AG09319 (cell line): ENCODE measurements around the gene INSR.

Source experiments
- DNase-seq: peaks from one replicate; pipeline ENCODE4 v3.0.0-alpha.2; 2010; ENCODE audit warnings: low read depth; ENCODE audit errors: extremely low read depth
- CTCF ChIP-seq: IDR thresholded peaks from 2 replicates; pipeline ENCODE4 v1.5.1; 2011; ENCODE audit warnings: low read depth, mild to moderate bottlenecking, inconsistent platforms, low read length, moderate library complexity

The INSR gene

DNA sequence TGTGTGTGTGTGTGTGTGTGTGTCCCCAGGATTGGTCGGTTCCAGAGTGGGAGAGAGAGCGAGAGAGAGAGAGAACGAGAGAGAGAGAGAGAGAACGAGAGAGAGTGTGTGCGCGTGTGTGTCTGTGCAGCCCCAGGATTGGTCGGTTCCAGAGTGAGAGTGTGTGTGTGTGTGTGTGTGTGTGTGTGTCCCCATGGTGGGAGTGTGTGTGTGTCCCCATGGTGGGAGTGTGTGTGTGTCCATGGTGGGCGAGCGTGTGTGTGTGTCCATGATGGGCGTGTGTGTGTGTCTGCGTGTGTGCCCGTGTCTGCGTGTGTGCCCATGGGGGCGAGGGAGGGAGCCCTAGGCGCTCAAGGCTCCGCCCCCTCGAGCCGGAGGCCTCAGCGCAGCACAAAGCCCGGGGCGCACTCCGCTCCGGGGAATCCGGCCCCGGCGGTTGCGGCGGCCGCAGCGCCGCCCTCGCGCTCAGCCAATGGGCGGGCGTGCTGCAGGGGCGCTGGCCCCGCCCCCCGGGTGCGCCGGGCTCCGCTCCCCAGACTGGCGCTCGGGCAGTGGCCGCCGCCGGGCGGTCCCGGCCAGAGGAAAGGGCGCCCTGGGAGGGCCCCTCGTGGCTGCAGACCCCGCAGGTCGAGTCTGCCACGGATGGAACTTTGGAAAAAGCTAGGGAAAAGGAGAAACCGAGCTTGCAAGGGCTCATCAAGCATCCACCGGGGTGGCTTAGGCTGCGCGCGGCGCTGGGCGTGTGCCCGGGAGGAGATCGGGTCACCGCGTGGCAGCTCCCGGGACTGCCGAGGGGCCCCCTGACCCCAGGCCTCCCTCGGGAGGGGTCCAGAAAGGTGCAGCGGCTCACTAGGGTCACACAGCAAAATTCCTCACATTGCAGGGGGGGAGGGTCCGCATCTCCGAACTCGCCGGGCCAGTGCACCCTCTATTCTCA lies 96.2 kb downstream of the INSR start:
- peak; percentile 2; the same call in 1 of the 2 replicates for TF ChIP-seq CTCF

GRCh38 chr19:7197119-7197759 lies 97.0 kb downstream of the INSR start:
- no peak for TF ChIP-seq CTCF
- DNase-seq, result peak; percentile 90

More for the DNA sequence above, 96.2 kb downstream of the INSR start:
- peak; percentile 89 for DNase-seq

DNA sequence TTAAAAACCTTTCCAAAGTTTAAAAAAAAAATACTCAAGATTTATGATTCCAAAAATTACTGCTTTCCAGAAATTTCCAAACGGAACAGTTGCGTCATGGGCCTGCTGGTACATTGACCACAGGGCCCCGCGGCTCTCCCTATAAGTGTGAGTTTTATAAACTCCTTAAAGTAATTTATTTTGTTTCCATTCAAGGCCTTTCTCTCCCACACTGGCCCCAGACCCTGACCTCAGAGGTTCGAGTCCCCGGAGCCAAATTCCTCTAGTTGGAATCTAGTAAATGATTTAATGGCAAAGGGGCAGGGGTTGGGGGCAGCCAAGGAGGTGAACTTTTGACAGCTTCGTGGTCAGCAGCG lies 97.5 kb downstream of the INSR start:
- no peak for DNase-seq
- TF ChIP-seq CTCF, result no peak

- no peak for TF ChIP-seq CTCF
- DNase-seq, result no peak
Observed at GRCh38 chr19:7195046-7195445, 99.2 kb downstream of the INSR start.

DNA sequence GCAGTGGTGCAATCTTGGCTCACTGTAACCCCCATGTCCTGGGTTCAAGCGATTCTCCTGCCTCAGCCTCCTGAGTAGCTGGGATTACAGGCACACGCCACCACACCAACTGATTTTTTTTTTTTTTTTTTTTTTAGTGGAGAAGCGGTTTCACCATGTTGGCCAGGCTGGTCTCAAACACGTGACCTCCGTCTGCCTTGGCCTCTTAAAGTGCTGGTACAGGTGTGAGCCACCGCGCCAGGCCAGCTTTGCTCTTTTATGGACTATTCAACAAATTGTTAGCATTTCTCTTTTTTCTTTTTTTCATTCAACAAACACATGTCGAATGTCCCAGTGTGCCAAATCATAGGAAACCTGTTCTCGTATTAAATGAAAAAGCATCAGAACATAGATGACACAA lies 99.6 kb downstream of the INSR start:
- no peak for DNase-seq
- TF ChIP-seq CTCF, result no peak

- no peak for DNase-seq
- TF ChIP-seq CTCF, result no peak
Observed at GRCh38 chr19:7191946-7192691, 102.1 kb downstream of the INSR start.
